H9 (cell line): Measurements from ENCODE around the gene SMIM23. TPM values are rescaled to one million over a fixed set of nuclear protein-coding genes. Genes with fewer than 3 reads are reported as not detected.

ENCODE experiments used
- DNase-seq: peaks from one replicate; pipeline ENCODE4 v3.0.0-alpha.2; 2017
- H2AFZ ChIP-seq: one replicate; pipeline ENCODE4 v1.6.1; 2013; ENCODE audit warnings: mild to moderate bottlenecking, low read length, control low read depth, moderate library complexity
- H2AK5ac ChIP-seq: 2 replicates; pipeline ENCODE4 v1.6.1; 2013; ENCODE audit warnings: low read length, control low read depth, mixed read lengths; ENCODE audit not compliant: insufficient read length
- H2BK120ac ChIP-seq: one replicate; pipeline ENCODE4 v1.6.1; 2013; ENCODE audit warnings: low read depth, mild to moderate bottlenecking, low read length, control low read depth, inconsistent platforms; ENCODE audit not compliant: poor library complexity, severe bottlenecking
- H2BK12ac ChIP-seq: 2 replicates; pipeline ENCODE4 v1.6.1; 2013; ENCODE audit warnings: low read length, control low read depth, mixed read lengths, low read depth; ENCODE audit not compliant: insufficient read length
- H2BK15ac ChIP-seq: 2 replicates; pipeline ENCODE4 v1.6.1; 2013; ENCODE audit warnings: low read depth, low read length, control low read depth
- H2BK20ac ChIP-seq: one replicate; pipeline ENCODE4 v1.6.1; 2013; ENCODE audit warnings: low read depth, mild to moderate bottlenecking, low read length, control low read depth, inconsistent platforms; ENCODE audit not compliant: poor library complexity, severe bottlenecking
- H2BK5ac ChIP-seq: 2 replicates; pipeline ENCODE4 v1.6.1; 2013; ENCODE audit warnings: low read length, control low read depth, mixed read lengths; ENCODE audit not compliant: insufficient read length
- H3K14ac ChIP-seq: 2 replicates; pipeline ENCODE4 v1.6.1; 2013; ENCODE audit warnings: low read length, control low read depth; ENCODE audit not compliant: insufficient read depth
- H3K18ac ChIP-seq: 2 replicates; pipeline ENCODE4 v1.6.1; 2013; ENCODE audit warnings: low read depth, mild to moderate bottlenecking, mixed read lengths, low read length, control low read depth; ENCODE audit not compliant: insufficient read length
- H3K23ac ChIP-seq: 2 replicates; pipeline ENCODE4 v1.6.1; 2013; ENCODE audit warnings: low read length, control low read depth, mixed read lengths, low read depth; ENCODE audit not compliant: insufficient read length
- H3K23me2 ChIP-seq: 2 replicates; pipeline ENCODE4 v1.6.1; 2013; ENCODE audit warnings: low read depth, mild to moderate bottlenecking, mixed read lengths, low read length, control low read depth; ENCODE audit not compliant: insufficient read length, poor library complexity, severe bottlenecking
- H3K27ac ChIP-seq: 2 replicates; pipeline ENCODE4 v1.5.1; 2013; ENCODE audit warnings: low read length, control low read depth, mixed read lengths, low read depth; ENCODE audit not compliant: insufficient read length
- H3K27me3 ChIP-seq: 2 replicates; pipeline ENCODE4 v1.6.1; 2013; ENCODE audit warnings: low read length, control low read depth, inconsistent platforms; ENCODE audit not compliant: insufficient read depth
- H3K4ac ChIP-seq: 2 replicates; pipeline ENCODE4 v1.6.1; 2013; ENCODE audit warnings: low read depth, mild to moderate bottlenecking, control low read depth, inconsistent platforms, low read length, moderate library complexity
- H3K4me1 ChIP-seq: 2 replicates; pipeline ENCODE4 v1.6.1; 2013; ENCODE audit warnings: low read length, control low read depth, inconsistent platforms; ENCODE audit not compliant: insufficient read depth
- H3K4me2 ChIP-seq: 2 replicates; pipeline ENCODE4 v1.6.1; 2013; ENCODE audit warnings: low read length, control low read depth, mixed read lengths; ENCODE audit not compliant: insufficient read length, insufficient read depth
- H3K56ac ChIP-seq: 2 replicates; pipeline ENCODE4 v1.6.1; 2013; ENCODE audit warnings: low read depth, mild to moderate bottlenecking, mixed read lengths, low read length, control low read depth; ENCODE audit not compliant: insufficient read length
- H3K79me1 ChIP-seq: 2 replicates; pipeline ENCODE4 v1.6.1; 2013; ENCODE audit warnings: low read depth, mild to moderate bottlenecking, moderate library complexity, low read length, control low read depth, inconsistent platforms; ENCODE audit not compliant: insufficient read depth, poor library complexity, severe bottlenecking
- H3K79me2 ChIP-seq: 2 replicates; pipeline ENCODE4 v1.6.1; 2013; ENCODE audit warnings: low read length, control low read depth, inconsistent platforms; ENCODE audit not compliant: insufficient read depth
- H3K9ac ChIP-seq: 2 replicates; pipeline ENCODE4 v1.6.1; 2013; ENCODE audit warnings: low read length, control low read depth, mixed read lengths; ENCODE audit not compliant: insufficient read length; ENCODE audit errors: extremely low read depth
- H3K9me3 ChIP-seq: one replicate; pipeline ENCODE4 v1.6.1; 2013; ENCODE audit warnings: low read depth, low read length, inconsistent platforms; ENCODE audit not compliant: control insufficient read depth
- H3T11ph ChIP-seq: one replicate; pipeline ENCODE4 v1.6.1; 2013; ENCODE audit warnings: mild to moderate bottlenecking, low read length, control low read depth, inconsistent platforms
- H4K20me1 ChIP-seq: one replicate; pipeline ENCODE4 v1.6.1; 2013; ENCODE audit not compliant: control insufficient read depth, insufficient read length, insufficient read depth
- H4K5ac ChIP-seq: 2 replicates; pipeline ENCODE4 v1.6.1; 2013; ENCODE audit warnings: low read depth, mild to moderate bottlenecking, mixed read lengths, low read length, control low read depth; ENCODE audit not compliant: insufficient read length
- H4K8ac ChIP-seq: replicated peaks from 2 replicates; pipeline ENCODE4 v1.6.1; 2013; ENCODE audit warnings: low read length, control low read depth, mixed read lengths, low read depth; ENCODE audit not compliant: insufficient read length
- H4K91ac ChIP-seq: 2 replicates; pipeline ENCODE4 v1.6.1; 2013; ENCODE audit warnings: low read depth, mild to moderate bottlenecking, moderate library complexity, mixed read lengths, low read length, control low read depth; ENCODE audit not compliant: insufficient read length
- H3K27ac Mint-ChIP-seq, 3 experiments: 2 replicates in 2 of 3; 3 replicates in 1 of 3; pipeline ENCODE4 v1.8.0; 2020 to 2021; ENCODE audit warnings: mixed read lengths in 3 of 3, mild to moderate bottlenecking in 1 of 3, moderate library complexity in 1 of 3
- H3K27me3 Mint-ChIP-seq: 2 replicates; pipeline ENCODE4 v1.8.0; 2021; ENCODE audit warnings: low read depth, mild to moderate bottlenecking, moderate library complexity, mixed read lengths
- H3K36me3 Mint-ChIP-seq, 3 experiments: 2 replicates in 2 of 3; 3 replicates in 1 of 3; pipeline ENCODE4 v1.8.0; 2020 to 2021; ENCODE audit warnings: low read depth in 3 of 3, mixed read lengths in 3 of 3; ENCODE audit not compliant: insufficient read depth in 1 of 3
- H3K4me1 Mint-ChIP-seq, 2 experiments: 2 replicates each; pipeline ENCODE4 v1.8.0; 2020; ENCODE audit warnings: mixed read lengths in 2 of 2
- H3K4me3 Mint-ChIP-seq, 2 experiments: 2 replicates in 1 of 2; 3 replicates in 1 of 2; pipeline ENCODE4 v1.8.0; 2020 to 2021; ENCODE audit warnings: mild to moderate bottlenecking in 2 of 2, mixed read lengths in 2 of 2, moderate library complexity in 1 of 2
- H3K9me3 Mint-ChIP-seq, 2 experiments: 2 replicates in 1 of 2; 3 replicates in 1 of 2; pipeline ENCODE4 v1.8.0; 2020; ENCODE audit warnings: mild to moderate bottlenecking in 2 of 2, mixed read lengths in 2 of 2, moderate library complexity in 1 of 2
- WGBS: extraction: QIAGEN DNeasy Blood & Tissue Kit; methylation state at CpG from one replicate; pipeline ENCODE4 v1.1.7; 2013; ENCODE audit warnings: missing lambda C conversion rate, low lambda C conversion rate, mixed read lengths; ENCODE audit not compliant: insufficient read length; ENCODE audit errors: extremely low coverage; 5-methylcytosine and 5-hydroxymethylcytosine counted together
- total RNA-seq: library from RNA; stranded (reverse); gene quantifications from 2 replicates; pipeline ENCODE4 v1.2.1, GENCODE V29; 2021
- TF ChIP-seq, protein P1 (sequence below): fragments of 200-600 bp; sonication (generic); conservative IDR thresholded peaks from 3 replicates; pipeline ENCODE4 v1.8.0; 2021; ENCODE audit warnings: antibody characterized with exemption, mild to moderate bottlenecking

Gene SMIM23
- total RNA-seq, 1 experiment from 2014 or later, result not detected

DNA sequence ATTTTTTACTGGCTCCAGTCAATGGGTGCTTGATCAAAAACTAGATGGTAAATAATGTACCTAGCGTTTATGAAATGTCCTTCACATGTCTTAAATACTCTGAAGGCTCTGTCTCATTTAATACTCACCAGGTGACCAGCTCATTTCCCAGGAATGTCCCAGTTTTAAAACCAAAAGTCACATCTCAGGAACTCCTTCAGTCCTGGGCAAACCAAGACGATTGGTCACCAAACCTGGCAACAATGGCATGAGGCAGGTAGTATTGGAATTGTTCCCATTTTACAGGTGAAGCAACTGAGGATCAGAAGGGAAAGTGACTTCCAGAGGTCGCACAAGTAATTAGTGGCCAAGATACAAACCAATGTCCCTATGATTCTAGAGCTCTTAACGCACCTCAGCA is 27.7 kb downstream of the SMIM23 start:
- Histone ChIP-seq H3K56ac (no peak overlapping the region), H3K9me3 (no peaks in the 10 kb centered on the region), H2AK5ac (no peak overlapping the region), H2AFZ (no peak overlapping the region), H2BK20ac (no peak overlapping the region), H3K27me3 (no peaks in the 10 kb centered on the region; the same call in 1 of the 2 replicates), H3K9ac (no peak overlapping the region), H3K79me2 (no peaks in the 10 kb centered on the region), H3K14ac (no peak overlapping the region), H4K91ac (no peak overlapping the region), H2BK15ac (no peak overlapping the region), H4K20me1 (no peaks in the 10 kb centered on the region), H2BK12ac (no peak overlapping the region), H2BK120ac (no peak overlapping the region), H4K5ac (no peak overlapping the region), H3K79me1 (no peaks in the 10 kb centered on the region), H3K4ac (no peak overlapping the region), H3K23me2 (no peaks in the 10 kb centered on the region), H2BK5ac (no peak overlapping the region), H3K18ac (no peak overlapping the region), H3K27ac (no peak overlapping the region), H3K4me2 (no peak overlapping the region), H3K4me1 (no peaks in the 10 kb centered on the region), H3K23ac (no peak overlapping the region), H3T11ph (no peak overlapping the region), H4K8ac (no peak overlapping the region)
- peaks cover 16% of the 10 kb centered on the region for H3K27me3 Mint-ChIP-seq
- DNase-seq, result no peak
- no CpG with 5 or more reads among the region's 4 CpGs for WGBS
- no peaks in the 10 kb centered on the region for H3K36me3 Mint-ChIP-seq
- H3K4me1 Mint-ChIP-seq, result peaks cover 0 to 4% of the 10 kb centered on the region in 2 experiments; a peak in 1 of 4 replicates
- no peak overlapping the region for H3K4me3 Mint-ChIP-seq
- no peak overlapping the region for H3K27ac Mint-ChIP-seq
- H3K9me3 Mint-ChIP-seq, result peaks cover 0 to 4% of the 10 kb centered on the region in 2 experiments; a peak in 3 of 5 replicates
- TF ChIP-seq, protein P1, sequence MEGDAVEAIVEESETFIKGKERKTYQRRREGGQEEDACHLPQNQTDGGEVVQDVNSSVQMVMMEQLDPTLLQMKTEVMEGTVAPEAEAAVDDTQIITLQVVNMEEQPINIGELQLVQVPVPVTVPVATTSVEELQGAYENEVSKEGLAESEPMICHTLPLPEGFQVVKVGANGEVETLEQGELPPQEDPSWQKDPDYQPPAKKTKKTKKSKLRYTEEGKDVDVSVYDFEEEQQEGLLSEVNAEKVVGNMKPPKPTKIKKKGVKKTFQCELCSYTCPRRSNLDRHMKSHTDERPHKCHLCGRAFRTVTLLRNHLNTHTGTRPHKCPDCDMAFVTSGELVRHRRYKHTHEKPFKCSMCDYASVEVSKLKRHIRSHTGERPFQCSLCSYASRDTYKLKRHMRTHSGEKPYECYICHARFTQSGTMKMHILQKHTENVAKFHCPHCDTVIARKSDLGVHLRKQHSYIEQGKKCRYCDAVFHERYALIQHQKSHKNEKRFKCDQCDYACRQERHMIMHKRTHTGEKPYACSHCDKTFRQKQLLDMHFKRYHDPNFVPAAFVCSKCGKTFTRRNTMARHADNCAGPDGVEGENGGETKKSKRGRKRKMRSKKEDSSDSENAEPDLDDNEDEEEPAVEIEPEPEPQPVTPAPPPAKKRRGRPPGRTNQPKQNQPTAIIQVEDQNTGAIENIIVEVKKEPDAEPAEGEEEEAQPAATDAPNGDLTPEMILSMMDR, result no peak
